Measurements from ENCODE around the gene MYL3.

DNA sequence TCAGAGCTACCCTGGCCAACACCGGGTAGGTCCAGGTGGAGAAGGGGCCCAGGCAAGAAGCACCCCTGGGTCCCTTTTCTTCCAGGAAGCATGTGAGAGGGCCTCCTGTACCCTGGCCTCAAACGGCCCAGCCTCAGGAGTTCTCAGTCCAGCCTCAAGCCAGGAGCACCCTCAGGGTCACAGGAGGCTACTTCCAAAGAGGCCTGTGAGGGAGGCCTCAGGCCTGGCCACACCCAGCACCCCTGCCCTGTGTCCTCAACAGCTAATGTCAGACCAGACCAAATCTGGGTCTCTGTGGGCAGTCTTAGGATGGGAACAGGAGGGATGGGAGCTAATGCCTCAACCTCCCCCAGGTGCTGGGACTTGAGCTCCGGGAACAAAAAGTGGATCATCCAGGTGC lies 37.8 kb upstream of the MYL3 start:
- TF ChIP-seq EP300 (IDR thresholded peaks at IDR 0.05) (no peak), POLR2A (IDR thresholded peaks at IDR 0.05) (no peak)
- TF ChIP-seq, protein P1, sequence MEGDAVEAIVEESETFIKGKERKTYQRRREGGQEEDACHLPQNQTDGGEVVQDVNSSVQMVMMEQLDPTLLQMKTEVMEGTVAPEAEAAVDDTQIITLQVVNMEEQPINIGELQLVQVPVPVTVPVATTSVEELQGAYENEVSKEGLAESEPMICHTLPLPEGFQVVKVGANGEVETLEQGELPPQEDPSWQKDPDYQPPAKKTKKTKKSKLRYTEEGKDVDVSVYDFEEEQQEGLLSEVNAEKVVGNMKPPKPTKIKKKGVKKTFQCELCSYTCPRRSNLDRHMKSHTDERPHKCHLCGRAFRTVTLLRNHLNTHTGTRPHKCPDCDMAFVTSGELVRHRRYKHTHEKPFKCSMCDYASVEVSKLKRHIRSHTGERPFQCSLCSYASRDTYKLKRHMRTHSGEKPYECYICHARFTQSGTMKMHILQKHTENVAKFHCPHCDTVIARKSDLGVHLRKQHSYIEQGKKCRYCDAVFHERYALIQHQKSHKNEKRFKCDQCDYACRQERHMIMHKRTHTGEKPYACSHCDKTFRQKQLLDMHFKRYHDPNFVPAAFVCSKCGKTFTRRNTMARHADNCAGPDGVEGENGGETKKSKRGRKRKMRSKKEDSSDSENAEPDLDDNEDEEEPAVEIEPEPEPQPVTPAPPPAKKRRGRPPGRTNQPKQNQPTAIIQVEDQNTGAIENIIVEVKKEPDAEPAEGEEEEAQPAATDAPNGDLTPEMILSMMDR (IDR thresholded peaks at IDR 0.05), result no peak
